Ishikawa (cell line): Measurements from ENCODE around the gene CAMTA1.

Experiments used
- CEBPB ChIP-seq: IDR thresholded peaks from 2 replicates; pipeline ENCODE4 v1.6.1; 2012
- CREB1 ChIP-seq: IDR thresholded peaks from 2 replicates; pipeline ENCODE4 v1.6.1; 2012; ENCODE audit warnings: low read depth
- EGR1 ChIP-seq: IDR thresholded peaks from 2 replicates; pipeline ENCODE4 v1.6.1; 2012
- EP300 ChIP-seq: IDR thresholded peaks from 2 replicates; pipeline ENCODE4 v1.6.1; 2012; ENCODE audit warnings: borderline replicate concordance
- FOXM1 ChIP-seq: IDR thresholded peaks from 2 replicates; pipeline ENCODE4 v1.6.1; 2012; ENCODE audit warnings: low read depth, borderline replicate concordance
- NFIC ChIP-seq: IDR thresholded peaks from 2 replicates; pipeline ENCODE4 v1.6.1; 2012
- RAD21 ChIP-seq: IDR thresholded peaks from 2 replicates; pipeline ENCODE4 v1.6.1; 2012; ENCODE audit warnings: low read depth
- TAF1 ChIP-seq: IDR thresholded peaks from 2 replicates; pipeline ENCODE4 v1.6.1; 2012; ENCODE audit warnings: low read depth, mild to moderate bottlenecking
- TCF12 ChIP-seq: IDR thresholded peaks from 2 replicates; pipeline ENCODE4 v1.6.1; 2012; ENCODE audit warnings: low read depth
- TEAD4 ChIP-seq: IDR thresholded peaks from 2 replicates; pipeline ENCODE4 v1.6.1; 2012
- YY1 ChIP-seq: IDR thresholded peaks from 2 replicates; pipeline ENCODE4 v1.6.1; 2012; ENCODE audit warnings: low read depth
- ZBTB7A ChIP-seq: IDR thresholded peaks from 2 replicates; pipeline ENCODE4 v1.6.1; 2012; ENCODE audit warnings: low read depth
- TF ChIP-seq, protein P1 (sequence below): IDR thresholded peaks from 2 replicates; pipeline ENCODE4 v1.6.1; 2012; ENCODE audit warnings: low read depth, mild to moderate bottlenecking
- TF ChIP-seq, protein P2 (sequence below): IDR thresholded peaks from 2 replicates; pipeline ENCODE4 v1.6.1; 2012
- TF ChIP-seq, protein P3 (sequence below): IDR thresholded peaks from 2 replicates; pipeline ENCODE4 v1.6.1; 2012

Gene CAMTA1

DNA sequence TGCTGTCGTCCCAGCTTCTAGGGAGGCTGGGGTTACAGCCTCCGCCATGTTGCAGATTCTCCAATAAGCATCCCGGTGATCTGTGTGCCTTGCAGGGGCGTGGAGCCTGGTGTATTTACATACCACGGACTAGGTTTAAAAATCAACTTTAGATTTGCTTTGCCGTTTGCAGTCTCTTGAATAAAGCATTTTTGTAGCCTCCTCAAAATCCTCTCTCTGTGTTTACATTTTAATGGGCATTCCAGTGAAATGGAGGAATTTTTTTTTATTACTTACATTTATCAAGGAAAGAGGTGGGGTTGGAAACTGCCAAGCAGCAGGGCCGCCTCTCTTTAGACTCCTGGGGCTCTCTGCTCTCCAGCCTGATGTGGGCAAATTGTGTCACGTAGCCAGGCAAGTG, 548.4 kb downstream of the CAMTA1 start:
- TF ChIP-seq, protein P1, sequence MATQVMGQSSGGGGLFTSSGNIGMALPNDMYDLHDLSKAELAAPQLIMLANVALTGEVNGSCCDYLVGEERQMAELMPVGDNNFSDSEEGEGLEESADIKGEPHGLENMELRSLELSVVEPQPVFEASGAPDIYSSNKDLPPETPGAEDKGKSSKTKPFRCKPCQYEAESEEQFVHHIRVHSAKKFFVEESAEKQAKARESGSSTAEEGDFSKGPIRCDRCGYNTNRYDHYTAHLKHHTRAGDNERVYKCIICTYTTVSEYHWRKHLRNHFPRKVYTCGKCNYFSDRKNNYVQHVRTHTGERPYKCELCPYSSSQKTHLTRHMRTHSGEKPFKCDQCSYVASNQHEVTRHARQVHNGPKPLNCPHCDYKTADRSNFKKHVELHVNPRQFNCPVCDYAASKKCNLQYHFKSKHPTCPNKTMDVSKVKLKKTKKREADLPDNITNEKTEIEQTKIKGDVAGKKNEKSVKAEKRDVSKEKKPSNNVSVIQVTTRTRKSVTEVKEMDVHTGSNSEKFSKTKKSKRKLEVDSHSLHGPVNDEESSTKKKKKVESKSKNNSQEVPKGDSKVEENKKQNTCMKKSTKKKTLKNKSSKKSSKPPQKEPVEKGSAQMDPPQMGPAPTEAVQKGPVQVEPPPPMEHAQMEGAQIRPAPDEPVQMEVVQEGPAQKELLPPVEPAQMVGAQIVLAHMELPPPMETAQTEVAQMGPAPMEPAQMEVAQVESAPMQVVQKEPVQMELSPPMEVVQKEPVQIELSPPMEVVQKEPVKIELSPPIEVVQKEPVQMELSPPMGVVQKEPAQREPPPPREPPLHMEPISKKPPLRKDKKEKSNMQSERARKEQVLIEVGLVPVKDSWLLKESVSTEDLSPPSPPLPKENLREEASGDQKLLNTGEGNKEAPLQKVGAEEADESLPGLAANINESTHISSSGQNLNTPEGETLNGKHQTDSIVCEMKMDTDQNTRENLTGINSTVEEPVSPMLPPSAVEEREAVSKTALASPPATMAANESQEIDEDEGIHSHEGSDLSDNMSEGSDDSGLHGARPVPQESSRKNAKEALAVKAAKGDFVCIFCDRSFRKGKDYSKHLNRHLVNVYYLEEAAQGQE, result no peak
- TF ChIP-seq EGR1 (no peak), EP300 (no peak), TEAD4 (no peak), FOXM1 (no peak), ZBTB7A (no peak), YY1 (no peak), TCF12 (no peak), CREB1 (no peak), TAF1 (no peak), NFIC (no peak), RAD21 (no peak), CEBPB (no peak)
- TF ChIP-seq, protein P2, sequence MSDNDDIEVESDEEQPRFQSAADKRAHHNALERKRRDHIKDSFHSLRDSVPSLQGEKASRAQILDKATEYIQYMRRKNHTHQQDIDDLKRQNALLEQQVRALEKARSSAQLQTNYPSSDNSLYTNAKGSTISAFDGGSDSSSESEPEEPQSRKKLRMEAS, result no peak
- TF ChIP-seq, protein P3, sequence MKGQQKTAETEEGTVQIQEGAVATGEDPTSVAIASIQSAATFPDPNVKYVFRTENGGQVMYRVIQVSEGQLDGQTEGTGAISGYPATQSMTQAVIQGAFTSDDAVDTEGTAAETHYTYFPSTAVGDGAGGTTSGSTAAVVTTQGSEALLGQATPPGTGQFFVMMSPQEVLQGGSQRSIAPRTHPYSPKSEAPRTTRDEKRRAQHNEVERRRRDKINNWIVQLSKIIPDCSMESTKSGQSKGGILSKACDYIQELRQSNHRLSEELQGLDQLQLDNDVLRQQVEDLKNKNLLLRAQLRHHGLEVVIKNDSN, result no peak

DNA sequence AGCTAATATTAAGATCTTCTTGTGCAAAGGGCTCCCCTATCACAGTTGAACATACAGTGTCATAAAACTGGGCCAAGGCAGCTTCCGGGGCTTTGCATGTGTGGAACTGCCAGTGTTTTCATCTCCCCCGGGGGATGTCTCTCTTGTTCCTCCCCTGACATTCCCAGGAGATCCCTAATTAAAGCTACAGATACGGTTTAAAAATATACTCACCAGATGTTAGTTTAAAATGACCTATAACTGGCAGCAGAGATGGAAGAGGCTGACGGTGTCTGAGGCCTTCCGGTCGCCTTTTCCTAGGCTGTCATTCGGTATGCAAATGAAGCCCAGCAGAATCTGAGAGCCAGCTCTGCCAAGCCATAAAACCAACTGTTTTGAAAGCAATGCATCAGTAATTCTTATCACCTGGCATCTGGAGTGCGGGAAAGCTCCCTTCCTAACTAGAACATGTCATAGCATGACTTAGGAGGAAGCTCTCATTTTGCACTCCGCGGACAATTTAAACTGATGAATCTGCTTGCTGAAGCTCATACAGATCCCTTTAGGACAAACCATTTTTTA, 549.3 kb downstream of the CAMTA1 start:
- TF ChIP-seq YY1, result no peak
- TF ChIP-seq CREB1, result no peak
- TF ChIP-seq TEAD4, result no peak
- no peak for TF ChIP-seq RAD21
- TF ChIP-seq, protein P3, result no peak
- TF ChIP-seq TCF12, result no peak

DNA sequence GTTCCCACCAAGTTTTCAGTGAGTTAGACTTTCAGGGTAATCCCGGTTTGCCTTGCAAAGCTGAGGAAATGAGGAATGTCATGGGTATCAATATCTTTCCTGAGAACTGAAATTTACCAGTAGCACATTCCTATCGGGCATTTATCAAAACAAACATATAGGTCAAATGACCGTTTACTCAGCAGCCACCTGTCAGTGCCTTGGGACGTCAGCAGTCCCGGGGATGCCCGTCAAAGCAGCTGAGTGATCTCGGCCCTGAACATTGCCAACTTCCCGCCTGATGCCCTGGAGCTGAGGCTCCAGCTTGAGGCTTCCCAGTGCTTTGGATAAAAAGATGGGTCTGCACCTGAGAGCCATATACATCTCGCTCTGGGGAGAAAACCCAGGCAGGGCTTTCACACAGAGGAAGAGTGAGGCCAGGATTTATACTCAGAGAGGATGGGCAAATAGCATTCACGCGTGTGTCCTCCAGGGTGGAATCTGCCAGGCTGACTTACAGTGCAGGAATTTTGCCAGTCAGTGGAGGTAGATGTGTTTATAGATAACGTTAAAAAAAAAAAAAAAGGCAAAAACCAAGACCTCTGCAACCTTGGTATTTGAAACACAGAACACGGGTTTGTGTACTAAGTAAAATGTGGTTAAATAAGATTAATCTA, 550.1 kb downstream of the CAMTA1 start:
- TF ChIP-seq TEAD4 (no peak), RAD21 (no peak)

DNA sequence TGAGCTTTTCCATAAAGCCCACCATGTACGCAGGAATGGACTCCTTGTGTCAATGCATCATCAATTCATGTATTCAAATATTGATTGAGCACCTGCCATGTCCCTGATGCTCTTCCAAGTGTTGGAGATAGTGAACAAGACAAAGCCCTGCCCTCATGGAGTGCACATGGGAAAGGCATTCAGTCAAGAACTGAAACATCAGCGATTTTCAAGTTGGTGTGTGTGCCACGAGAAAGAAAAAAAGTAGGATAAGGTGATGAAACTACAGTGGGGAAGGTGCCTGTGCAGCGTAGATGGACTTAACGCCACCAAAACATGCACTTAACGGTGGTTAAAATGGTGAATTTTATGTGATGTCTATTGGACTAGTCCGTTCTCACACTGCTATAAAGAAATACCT, 553.2 kb downstream of the CAMTA1 start:
- TF ChIP-seq, protein P1, result no peak
- TF ChIP-seq YY1 (no peak), ZBTB7A (no peak), FOXM1 (no peak)

DNA sequence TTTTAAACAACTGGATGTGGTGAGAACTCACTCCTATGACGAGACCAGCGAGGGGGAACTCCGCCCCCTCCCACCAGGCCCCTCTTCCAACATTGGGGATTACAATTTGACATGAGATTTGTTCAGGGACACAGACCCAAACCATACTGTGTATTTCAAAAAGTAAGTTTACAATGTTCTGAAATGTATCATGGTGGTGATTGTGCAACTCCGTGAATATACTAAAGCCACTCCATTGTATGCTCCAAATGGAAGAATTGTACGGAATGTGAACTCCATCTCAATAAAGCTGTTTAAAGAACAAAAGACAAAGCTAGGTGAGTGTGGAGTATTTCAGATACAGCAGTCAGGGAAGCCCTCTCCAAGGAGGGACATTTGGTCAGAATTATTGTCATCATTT, 553.8 kb downstream of the CAMTA1 start:
- TF ChIP-seq FOXM1 (no peak), RAD21 (no peak)

DNA sequence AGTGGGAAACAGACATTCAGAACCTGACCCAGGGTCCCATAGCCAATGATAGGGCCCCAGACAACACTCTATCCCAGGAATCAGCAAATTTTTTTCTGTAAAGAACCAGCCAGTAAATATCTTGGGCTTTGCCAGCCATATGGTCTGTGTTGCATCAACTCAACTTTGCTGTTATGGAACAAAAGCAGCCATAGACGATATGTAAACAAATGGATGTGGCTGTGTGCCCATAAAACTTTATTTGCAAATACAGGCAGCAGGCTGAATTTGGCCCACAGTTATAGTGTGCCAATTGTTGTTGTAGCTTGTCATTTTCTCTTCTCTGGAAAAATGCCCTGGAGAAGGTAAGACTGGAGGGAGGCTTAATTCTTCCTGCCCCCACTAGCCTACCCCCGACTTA, 554.7 kb downstream of the CAMTA1 start:
- TF ChIP-seq TCF12 (no peak), TEAD4 (no peak)
- TF ChIP-seq, protein P1, result no peak
